ENCODE results near the gene WDR77. TPM values are rescaled to one million over a fixed set of nuclear protein-coding genes. Genes with fewer than 3 reads are reported as not detected.

Gene WDR77
- total RNA-seq, 1 donor from 2014 or later = 60.9 TPM

GRCh38 chr1:111406321-111406768 is 42.7 kb downstream of the WDR77 start:
- no peaks in the 10 kb centered on the region for H3K9me3 Mint-ChIP-seq
- peaks cover 19% of the 10 kb centered on the region for H3K4me1 Mint-ChIP-seq
- H3K27me3 Mint-ChIP-seq = peaks cover 11% of the 10 kb centered on the region
- H3K4me3 Mint-ChIP-seq = peak overlapping the region; percentile 17
- peak; percentile 86 for DNase-seq
- no peaks in the 10 kb centered on the region for H3K36me3 Mint-ChIP-seq (ENCODE audit: low read depth)
- peak overlapping the region; percentile 31 for H3K27ac Mint-ChIP-seq
- intact Hi-C loops (cut with micrococcal nuclease) = loop anchor here (10.0 kb wide), 1 partner anchor 372 kb away; no protein-coding TSS in a partner anchor

- Mint-ChIP-seq H3K27ac (no peak overlapping the region), H3K4me1 (peaks cover 23% of the 10 kb centered on the region)
These were observed 44.5 kb downstream of the WDR77 start for GRCh38 chr1:111404588-111404987.

GRCh38 chr1:111402083-111402482 is 47.0 kb downstream of the WDR77 start:
- DNase-seq = no peak
- Mint-ChIP-seq H3K27me3 (peaks cover 25% of the 10 kb centered on the region), H3K4me3 (no peak overlapping the region), H3K27ac (no peak overlapping the region), H3K9me3 (no peaks in the 10 kb centered on the region), H3K4me1 (peaks cover 20% of the 10 kb centered on the region), H3K36me3 (ENCODE audit: low read depth) (no peaks in the 10 kb centered on the region)
- intact Hi-C loops (cut with micrococcal nuclease) = loop anchor here (1.0 to 10.0 kb wide), 4 partner anchors 40 to 367 kb away; no protein-coding TSS in a partner anchor

More at GRCh38 chr1:111404588-111404987, 44.5 kb downstream of the WDR77 start:
- H3K9me3 Mint-ChIP-seq = no peaks in the 10 kb centered on the region
- H3K36me3 Mint-ChIP-seq (ENCODE audit: low read depth) = no peaks in the 10 kb centered on the region
- DNase-seq = no peak
- intact Hi-C loops (cut with micrococcal nuclease) = loop anchor here (5.0 to 10.0 kb wide), 3 partner anchors 38 to 370 kb away; no protein-coding TSS in a partner anchor
- H3K27me3 Mint-ChIP-seq = peaks cover 13% of the 10 kb centered on the region
- no peak overlapping the region for H3K4me3 Mint-ChIP-seq

- peak; percentile 83 for DNase-seq
- no peaks in the 10 kb centered on the region for H3K36me3 Mint-ChIP-seq (ENCODE audit: low read depth)
- H3K4me3 Mint-ChIP-seq = no peak overlapping the region
- H3K9me3 Mint-ChIP-seq = no peaks in the 10 kb centered on the region
- peaks cover 11% of the 10 kb centered on the region for H3K4me1 Mint-ChIP-seq
- no peak overlapping the region for H3K27ac Mint-ChIP-seq
- intact Hi-C loops (cut with micrococcal nuclease) = loop anchor here (1.0 to 10.0 kb wide), 4 partner anchors 42 to 365 kb away; no protein-coding TSS in a partner anchor
- peaks cover 38% of the 10 kb centered on the region for H3K27me3 Mint-ChIP-seq
These were observed 49.1 kb downstream of the WDR77 start for GRCh38 chr1:111399792-111400610.

GRCh38 chr1:111392460-111392945 is 56.6 kb downstream of the WDR77 start:
- H3K36me3 Mint-ChIP-seq (ENCODE audit: low read depth) = no peaks in the 10 kb centered on the region
- DNase-seq = no peak
- H3K9me3 Mint-ChIP-seq = no peaks in the 10 kb centered on the region
- H3K27ac Mint-ChIP-seq = no peak overlapping the region
- intact Hi-C loops (cut with micrococcal nuclease) = no loop called here
- H3K4me1 Mint-ChIP-seq = no peaks in the 10 kb centered on the region
- H3K4me3 Mint-ChIP-seq = no peak overlapping the region
- H3K27me3 Mint-ChIP-seq = peaks cover 47% of the 10 kb centered on the region

GRCh38 chr1:111392042-111392441 is 57.0 kb downstream of the WDR77 start:
- intact Hi-C loops (cut with micrococcal nuclease) = no loop called here
- H3K4me1 Mint-ChIP-seq = no peaks in the 10 kb centered on the region
- peaks cover 44% of the 10 kb centered on the region for H3K27me3 Mint-ChIP-seq
- no peak for DNase-seq
- H3K27ac Mint-ChIP-seq = no peak overlapping the region
- H3K9me3 Mint-ChIP-seq = no peaks in the 10 kb centered on the region
- no peak overlapping the region for H3K4me3 Mint-ChIP-seq
- H3K36me3 Mint-ChIP-seq (ENCODE audit: low read depth) = no peaks in the 10 kb centered on the region

Other genes starting within 250 kb of the WDR77 start
- 175 and 180 TPM in 2 replicates for gene DENND2D, start 248.6 kb downstream of the WDR77 start, total RNA-seq
- 2.3 and 3.9 TPM in 2 replicates for gene CHI3L2, start 221.5 kb downstream of the WDR77 start, total RNA-seq
- gene CHIA, start 158.4 kb downstream of the WDR77 start, total RNA-seq = not detected in 2 replicates
- gene OVGP1, start 21.5 kb downstream of the WDR77 start, total RNA-seq = 0.65 and 0.71 TPM in 2 replicates
- 308 and 325 TPM in 2 replicates for gene ATP5PB, start 208 bp upstream of the WDR77 start, total RNA-seq
- 2.1 and 2.7 TPM in 2 replicates for gene C1orf162, start 24.7 kb upstream of the WDR77 start, total RNA-seq
- gene ADORA3, start 54.4 kb upstream of the WDR77 start, total RNA-seq = not detected in 2 replicates
- not detected in 2 replicates for gene TMIGD3, start 54.4 kb upstream of the WDR77 start, total RNA-seq
- 306 and 307 TPM in 2 replicates for gene RAP1A, start 170.5 kb upstream of the WDR77 start, total RNA-seq

Measured in activated CD4-positive, alpha-beta T cell treated with anti-CD3 and anti-CD28 coated beads, Interleukin-2, amount 10 ng/mL, durations not matched to agents 24 days and 14 days (primary cell).